HG03432 (cell line): Measurements from ENCODE around the gene OBSL1.
A peak's percentile ranks its signal among the peaks of the same experiment; 100 is the strongest.

Experiments used
- ATAC-seq: cut with Tn5 transposase; IDR thresholded peaks from one replicate; pipeline ENCODE4 v1.9.1; 2021; ENCODE audit warnings: mild to moderate bottlenecking, moderate library complexity; ENCODE audit not compliant: unreplicated experiment

The OBSL1 gene

GRCh38 chr2:219552382-219553167, 18.8 kb downstream of the OBSL1 start:
- ATAC-seq, result peak; percentile 92

DNA sequence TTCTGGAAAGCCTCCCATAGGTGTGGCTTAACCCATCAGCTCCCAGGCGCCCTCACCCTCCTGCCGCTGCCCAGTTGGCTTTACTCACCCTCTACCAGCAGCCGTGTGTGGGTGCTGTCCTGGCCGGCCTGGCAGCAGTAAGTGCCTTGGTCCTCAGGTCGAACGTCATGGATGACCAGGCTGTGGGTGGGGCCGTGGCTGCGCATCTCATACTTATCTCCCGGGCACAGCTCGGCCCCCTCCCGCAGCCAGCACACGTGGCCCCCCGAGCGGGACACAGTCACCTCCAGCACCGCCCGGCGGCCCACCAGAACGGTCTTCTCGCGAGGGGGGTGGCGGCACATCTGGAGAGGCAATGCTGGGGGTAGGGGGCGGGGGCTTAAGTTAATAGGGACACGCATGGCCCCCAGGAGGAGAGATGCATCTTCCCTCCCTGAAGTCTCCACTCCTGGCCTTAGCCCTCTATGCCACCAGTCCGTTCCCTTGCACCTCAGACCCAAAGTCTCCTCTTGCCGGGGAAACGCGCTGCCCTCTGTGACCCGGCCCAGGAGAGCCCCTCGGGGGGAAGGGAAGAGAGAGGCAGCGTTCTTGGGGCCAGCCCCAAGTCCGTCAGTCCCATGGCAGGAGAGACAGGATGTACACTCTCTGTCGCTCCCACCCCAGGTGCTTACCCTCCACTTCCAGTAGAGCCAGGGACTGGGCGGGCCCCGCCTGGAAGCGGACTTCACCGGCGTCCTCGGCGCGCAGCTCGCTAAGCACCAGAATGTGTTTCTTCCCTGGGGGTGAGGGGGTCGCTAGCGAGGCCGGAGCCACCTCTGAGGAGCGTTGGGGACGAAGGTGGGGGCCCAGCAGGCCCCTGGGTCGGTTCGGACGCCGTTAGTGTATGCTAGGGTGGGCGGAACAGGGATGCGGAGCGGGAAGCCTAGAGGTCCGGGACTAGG, 19.6 kb downstream of the OBSL1 start:
- ATAC-seq, result peak; percentile 26

DNA sequence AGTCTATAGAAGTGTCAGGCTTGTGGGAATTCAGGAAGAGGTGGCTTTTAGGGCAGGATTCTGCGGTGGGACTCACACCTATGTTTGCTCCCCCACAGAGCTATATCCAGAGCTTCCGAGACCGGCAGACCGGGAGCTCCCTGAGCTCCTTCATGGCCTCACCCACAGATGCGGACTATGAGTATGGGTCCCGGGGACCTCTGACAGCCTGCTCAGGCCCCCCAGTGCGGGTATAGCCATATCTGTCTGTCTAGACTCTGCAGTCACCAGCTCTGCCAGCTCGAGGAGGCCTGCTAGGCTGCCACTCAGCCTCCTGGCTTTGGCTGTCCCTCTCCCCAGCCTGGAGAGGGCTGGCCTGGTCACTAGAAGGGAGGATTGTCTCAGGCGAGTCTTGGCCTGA, 21.7 kb downstream of the OBSL1 start:
- ATAC-seq, result no peak

GRCh38 chr2:219548990-219549389, 22.3 kb downstream of the OBSL1 start:
- ATAC-seq, result no peak

- ATAC-seq, result no peak
Observed at GRCh38 chr2:219547621-219548020, 23.7 kb downstream of the OBSL1 start.

GRCh38 chr2:219545943-219546352, 25.4 kb downstream of the OBSL1 start:
- no peak for ATAC-seq

DNA sequence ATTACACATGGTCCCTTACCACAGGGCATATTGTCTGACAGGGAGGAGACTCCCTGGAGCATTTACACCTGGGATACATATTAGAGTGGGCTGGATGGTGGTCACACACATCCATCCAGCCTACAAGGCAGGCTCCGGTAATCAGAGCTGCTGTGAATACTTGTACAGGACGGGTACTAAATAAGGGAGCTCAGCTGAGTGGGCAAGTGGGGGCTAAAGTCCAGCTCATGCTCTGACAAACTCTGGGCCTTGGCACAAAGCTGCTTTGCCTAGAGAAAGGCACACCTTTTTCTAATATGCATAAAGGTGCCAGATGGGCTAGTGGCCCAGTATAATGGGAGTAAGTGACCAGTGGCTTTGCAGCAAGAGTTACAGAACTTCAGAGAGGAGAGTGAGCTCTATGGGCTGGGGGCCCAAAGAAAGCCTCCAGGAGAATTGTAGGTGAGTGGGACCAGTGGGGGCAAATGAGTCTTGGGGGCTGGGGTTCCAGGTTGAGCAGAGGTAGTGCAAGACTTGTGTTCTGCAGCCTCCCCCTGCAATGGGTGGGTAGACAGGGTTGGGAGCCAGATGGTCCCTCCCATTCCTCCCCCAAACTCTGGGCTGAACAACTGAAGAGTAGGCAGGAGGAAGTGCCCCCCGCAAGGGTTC, 25.9 kb downstream of the OBSL1 start:
- no peak for ATAC-seq

- no peak for ATAC-seq
Observed at GRCh38 chr2:219544567-219544966, 26.8 kb downstream of the OBSL1 start.

- peak; percentile 82 for ATAC-seq
Observed at GRCh38 chr2:219543596-219544358, 27.6 kb downstream of the OBSL1 start, which contains the start of the genes CHPF and TMEM198. CHPF (minus strand) TSS chr2:219543809; CDS start chr2:219543538, 271 bp downstream. TMEM198 (plus strand) TSS chr2:219544028; CDS start chr2:219544728, 700 bp downstream.

DNA sequence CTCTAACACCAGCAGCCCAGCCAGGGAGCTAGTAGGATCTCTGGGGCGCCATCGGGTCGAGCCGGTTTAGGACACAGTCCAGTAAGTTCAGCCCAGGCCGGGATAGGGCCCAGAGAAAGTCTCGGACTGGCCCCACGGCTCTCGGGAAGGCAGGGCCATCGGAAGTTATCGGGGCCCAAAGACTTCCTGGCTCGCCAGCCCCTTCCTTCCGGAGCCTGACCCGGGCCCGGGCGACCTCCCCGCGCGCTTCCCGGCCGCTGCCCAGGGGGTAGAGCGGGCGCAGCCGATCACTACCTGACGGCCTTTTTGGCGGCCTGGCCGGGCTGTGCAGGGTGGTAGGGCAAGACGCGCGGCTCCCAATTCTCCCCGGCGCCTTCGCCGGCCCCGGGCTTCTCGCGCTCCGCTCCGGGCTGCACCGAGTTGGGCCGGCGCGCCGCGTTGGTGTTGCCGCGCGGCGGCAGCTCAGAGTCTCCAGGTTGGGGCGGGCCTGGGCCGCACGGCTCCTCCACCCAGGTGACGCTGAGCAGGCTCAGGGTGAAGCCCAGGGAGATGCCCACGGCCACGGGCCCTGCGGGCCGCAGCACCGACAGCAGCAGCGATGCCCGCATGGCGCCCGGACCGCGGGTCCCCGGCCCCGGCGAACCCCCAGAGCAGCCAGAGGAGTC, 28.3 kb downstream of the OBSL1 start:
- peak; percentile 37 for ATAC-seq

DNA sequence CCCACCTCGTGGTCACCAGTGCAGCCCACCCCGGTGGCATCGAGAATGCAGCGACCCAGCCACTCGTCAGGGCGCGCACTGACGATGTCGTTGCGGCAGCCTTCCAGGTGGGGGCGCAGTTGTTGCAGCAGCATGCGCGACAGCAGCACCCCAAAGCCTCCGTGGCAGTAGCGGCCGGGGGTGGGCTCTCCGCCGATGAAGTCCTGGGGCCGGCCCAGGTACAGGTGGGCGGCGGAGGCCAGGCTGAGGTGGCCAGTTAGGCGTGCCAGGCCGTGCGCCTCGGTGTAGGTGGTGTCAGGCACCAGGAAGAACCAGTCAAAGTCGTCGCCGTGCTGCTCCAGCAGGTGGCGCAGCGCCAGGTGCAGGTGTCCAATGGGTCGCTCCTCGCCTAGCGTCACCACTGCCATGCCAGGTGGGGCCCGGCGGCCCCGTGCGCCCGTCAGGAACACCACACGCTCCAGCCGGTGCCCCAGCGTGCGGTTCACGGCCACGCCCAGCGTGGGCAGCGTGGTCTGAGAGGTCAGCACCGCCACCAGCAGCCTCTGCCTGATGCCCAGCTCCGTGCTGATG, 29.6 kb downstream of the OBSL1 start:
- peak; percentile 54 for ATAC-seq

GRCh38 chr2:219540784-219541504, 30.4 kb downstream of the OBSL1 start:
- ATAC-seq, result no peak

DNA sequence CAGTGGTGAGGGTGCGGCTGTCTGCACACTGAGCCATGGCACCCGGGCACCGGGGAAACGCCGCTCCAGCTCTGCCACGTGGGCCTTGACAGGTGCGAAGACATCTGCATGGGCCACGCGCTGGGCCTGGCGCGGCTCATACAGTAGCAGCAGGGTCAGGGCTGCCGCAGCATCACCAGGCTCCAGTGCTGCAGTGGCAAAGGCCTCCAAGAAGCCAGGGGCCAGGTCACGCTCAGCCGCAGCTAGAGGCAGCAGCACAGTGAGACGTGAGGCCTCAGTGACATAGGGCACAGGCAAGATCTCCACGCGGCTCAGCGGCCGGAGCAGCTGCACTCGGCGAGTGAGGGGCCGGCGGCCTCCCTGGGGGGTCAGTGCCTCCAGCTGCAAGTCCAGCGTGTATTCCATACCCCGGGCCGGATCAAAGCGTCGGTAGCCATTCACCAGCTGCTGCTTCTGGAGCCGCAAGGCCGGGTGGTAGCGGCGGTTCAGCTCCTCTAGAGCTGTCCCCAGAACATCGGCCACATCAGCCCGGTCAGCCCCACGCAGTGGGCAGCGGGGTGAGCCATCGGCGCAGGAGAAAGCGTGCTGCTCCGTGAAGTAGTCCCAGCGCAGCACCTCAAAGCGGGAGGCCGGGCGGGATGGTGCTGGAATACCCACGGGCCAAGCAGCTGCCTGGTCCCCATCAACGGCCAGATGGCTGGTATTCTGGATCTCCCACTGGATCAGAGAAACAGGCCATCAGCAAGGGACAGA, 31.2 kb downstream of the OBSL1 start:
- no peak for ATAC-seq

GRCh38 chr2:219538956-219539788, 32.2 kb downstream of the OBSL1 start:
- no peak for ATAC-seq

- no peak for ATAC-seq
Observed at GRCh38 chr2:219538504-219538951, 32.8 kb downstream of the OBSL1 start.

GRCh38 chr2:219537657-219538488, 33.5 kb downstream of the OBSL1 start:
- ATAC-seq, result no peak
